ENCODE results near the gene KMT2B.

The KMT2B gene

GRCh38 chr19:35727053-35727955, 9.5 kb downstream of the KMT2B start:
- no peak overlapping the region for H3K4me3 ChIP-seq (ENCODE audit: low read depth, low read length)
- no peak overlapping the region for H3K27ac ChIP-seq
- in situ Hi-C loops (cut with HindIII; ENCODE audit: low pct_ligation_motif_present, low sequenced_read_pairs): no loop called here
- no peak for DNase-seq
- TF ChIP-seq CTCF (IDR thresholded peaks at IDR 0.05; ENCODE audit: low read depth, low read length, missing control alignments): no peak
- no peaks in the 10 kb centered on the region for H3K27me3 ChIP-seq (replicated peaks)
- H3K36me3 ChIP-seq (replicated peaks): peaks cover 89% of the 10 kb centered on the region

- TF ChIP-seq CTCF (IDR thresholded peaks at IDR 0.05; ENCODE audit: low read depth, low read length, missing control alignments): no peak
- Histone ChIP-seq H3K27ac (no peak overlapping the region), H3K27me3 (replicated peaks) (no peaks in the 10 kb centered on the region), H3K36me3 (replicated peaks) (peaks cover 87% of the 10 kb centered on the region), H3K4me3 (ENCODE audit: low read depth, low read length) (no peak overlapping the region)
- in situ Hi-C loops (cut with HindIII; ENCODE audit: low pct_ligation_motif_present, low sequenced_read_pairs): no loop called here
- DNase-seq: no peak
These were observed 10.3 kb downstream of the KMT2B start for GRCh38 chr19:35727956-35728706.

- in situ Hi-C loops (cut with HindIII; ENCODE audit: low pct_ligation_motif_present, low sequenced_read_pairs): no loop called here
- no peak overlapping the region for H3K4me3 ChIP-seq (ENCODE audit: low read depth, low read length)
- peaks cover 86% of the 10 kb centered on the region for H3K36me3 ChIP-seq (replicated peaks)
- H3K27me3 ChIP-seq (replicated peaks): no peaks in the 10 kb centered on the region
- no peak for TF ChIP-seq CTCF (IDR thresholded peaks at IDR 0.05; ENCODE audit: low read depth, low read length, missing control alignments)
- no peak overlapping the region for H3K27ac ChIP-seq
- DNase-seq: no peak
These were observed 11.2 kb downstream of the KMT2B start for GRCh38 chr19:35729021-35729420.

- in situ Hi-C loops (cut with HindIII; ENCODE audit: low pct_ligation_motif_present, low sequenced_read_pairs): no loop called here
- no peaks in the 10 kb centered on the region for H3K27me3 ChIP-seq (replicated peaks)
- H3K27ac ChIP-seq: no peak overlapping the region
- no peak for DNase-seq
- no peak for TF ChIP-seq CTCF (IDR thresholded peaks at IDR 0.05; ENCODE audit: low read depth, low read length, missing control alignments)
- H3K4me3 ChIP-seq (ENCODE audit: low read depth, low read length): no peak overlapping the region
- H3K36me3 ChIP-seq (replicated peaks): peaks cover 87% of the 10 kb centered on the region
These were observed 12.0 kb downstream of the KMT2B start for GRCh38 chr19:35729763-35730162.

GRCh38 chr19:35730326-35730725, 12.5 kb downstream of the KMT2B start:
- no peak for DNase-seq
- Histone ChIP-seq H3K36me3 (replicated peaks) (peaks cover 86% of the 10 kb centered on the region), H3K4me3 (ENCODE audit: low read depth, low read length) (no peak overlapping the region), H3K27ac (no peak overlapping the region), H3K27me3 (replicated peaks) (no peaks in the 10 kb centered on the region)
- no peak for TF ChIP-seq CTCF (IDR thresholded peaks at IDR 0.05; ENCODE audit: low read depth, low read length, missing control alignments)
- in situ Hi-C loops (cut with HindIII; ENCODE audit: low pct_ligation_motif_present, low sequenced_read_pairs): no loop called here

Data from brain microvascular endothelial cell (primary cell).